PC-9 (cell line): ENCODE measurements around the gene CPED1. TPM values are rescaled to one million over a fixed set of nuclear protein-coding genes. Genes with fewer than 3 reads are reported as not detected.

ENCODE experiments used
- BruUV-seq: library from RNA; stranded (reverse); fragments of 400-500 nt; replicated peaks from 2 replicates; lab custom pipeline; 2021; lab: Mats Ljungman, UMichigan
- CTCF ChIA-PET: fragments of 300-600 bp; sonication (Branson Sonifier 250); formaldehyde crosslinking; loops from one replicate; lab custom pipeline; 2022; ENCODE audit warnings: antibody characterized with exemption; lab: Charles Lee
- POLR2A ChIA-PET: fragments of 300-600 bp; sonication (Branson Sonifier 250); formaldehyde crosslinking; loops from one replicate; lab custom pipeline; 2022; ENCODE audit warnings: antibody characterized with exemption; ENCODE audit not compliant: unreplicated experiment; lab: Charles Lee
- DNase-seq, 2 experiments: peaks; one replicate each; pipeline versions ENCODE4 v3.0.0 to v3.0.0-alpha.2; 2015 to 2022; ENCODE audit warnings: mixed read lengths in 1 of 2
- H2AFZ ChIP-seq: fragments of 200-600 bp; sonication (generic); 2 replicates; pipeline ENCODE4 v1.8.1; 2017; ENCODE audit warnings: antibody characterized with exemption
- H3F3A ChIP-seq: fragments of 200-600 bp; sonication (generic); 2 replicates; pipeline ENCODE4 v1.8.1; 2017; ENCODE audit warnings: antibody characterized with exemption, mild to moderate bottlenecking, low read depth; ENCODE audit not compliant: insufficient read depth
- H3K27ac ChIP-seq: fragments of 200-600 bp; sonication (generic); 2 replicates; pipeline ENCODE4 v1.6.1; 2016; ENCODE audit warnings: mixed run types
- H3K27me3 ChIP-seq: fragments of 200-600 bp; sonication (generic); 2 replicates; pipeline ENCODE4 v1.6.1; 2016; ENCODE audit warnings: low read depth, mixed run types; ENCODE audit not compliant: insufficient read depth
- H3K36me3 ChIP-seq: fragments of 200-600 bp; sonication (generic); 2 replicates; pipeline ENCODE4 v1.6.1; 2016; ENCODE audit warnings: low read depth, mixed run types
- H3K4me1 ChIP-seq: fragments of 200-600 bp; sonication (generic); replicated peaks from 2 replicates; pipeline ENCODE4 v1.6.1; 2016; ENCODE audit warnings: mixed run types; ENCODE audit not compliant: insufficient read depth
- H3K4me2 ChIP-seq: fragments of 200-600 bp; sonication (generic); 2 replicates; pipeline ENCODE4 v1.6.1; 2017; ENCODE audit warnings: mixed run types
- H3K4me3 ChIP-seq: fragments of 200-600 bp; sonication (generic); 2 replicates; pipeline ENCODE4 v1.6.1; 2016; ENCODE audit warnings: mixed run types
- H3K79me2 ChIP-seq: fragments of 200-600 bp; sonication (generic); 2 replicates; pipeline ENCODE4 v1.6.1; 2017; ENCODE audit warnings: low read depth, mixed run types
- H3K9me2 ChIP-seq: fragments of 200-600 bp; sonication (generic); 2 replicates; pipeline ENCODE4 v1.8.1; 2017; ENCODE audit warnings: mild to moderate bottlenecking; ENCODE audit not compliant: insufficient read depth
- H3K9me3 ChIP-seq: fragments of 200-600 bp; sonication (generic); 2 replicates; pipeline ENCODE4 v1.8.1; 2016; ENCODE audit warnings: low read depth; ENCODE audit not compliant: insufficient read depth
- H4K20me1 ChIP-seq: fragments of 200-600 bp; sonication (generic); 2 replicates; pipeline ENCODE4 v1.8.1; 2017; ENCODE audit not compliant: insufficient read depth
- EZH2 ChIP-seq: fragments of 200-600 bp; sonication (generic); IDR thresholded peaks from 2 replicates; pipeline ENCODE4 v1.8.0; 2017; ENCODE audit warnings: antibody characterized with exemption, low read depth
- intact Hi-C: fragments of 100-400 bp; cut with micrococcal nuclease; formaldehyde crosslinking; loops from one replicate; pipeline ENCODE4 v1.10.0; 2022; ENCODE audit not compliant: unreplicated experiment
- total RNA-seq: library from RNA; stranded (reverse); gene quantifications from 2 replicates; pipeline ENCODE4 v1.2.3, GENCODE V29; 2021
- TF ChIP-seq, protein P1 (sequence below): fragments of 200-600 bp; sonication (generic); conservative IDR thresholded peaks from 2 replicates; pipeline ENCODE4 v1.6.1; 2017; ENCODE audit warnings: mixed run types, antibody characterized with exemption, mild to moderate bottlenecking, moderate library complexity

The CPED1 gene
- total RNA-seq, 1 experiment from 2014 or later = 2.4 TPM

DNA sequence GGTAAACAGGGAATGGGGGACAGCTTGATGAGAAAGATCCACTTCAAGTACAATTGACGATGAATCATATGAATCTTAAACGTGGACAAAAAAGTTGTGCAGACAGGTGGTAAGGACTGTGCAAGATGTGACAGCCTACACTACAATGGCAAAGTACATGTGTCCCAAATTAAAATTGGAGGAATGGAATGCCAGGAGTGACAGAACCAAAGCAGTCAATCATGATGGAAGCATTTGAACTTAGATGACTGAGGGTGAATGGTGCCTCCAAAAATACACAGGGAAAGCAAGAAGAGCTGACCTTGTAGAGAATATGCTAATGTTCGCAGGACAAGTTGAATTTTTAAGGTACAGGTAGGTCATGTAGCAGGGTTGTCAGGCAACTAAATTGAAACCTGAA is 189.9 kb downstream of the CPED1 start:
- DNase-seq = no peak
- Histone ChIP-seq H3K4me1 (no peaks in the 10 kb centered on the region), H3K27ac (no peak overlapping the region), H3K79me2 (no peaks in the 10 kb centered on the region), H2AFZ (no peak overlapping the region), H3K36me3 (no peaks in the 10 kb centered on the region), H3K9me3 (no peaks in the 10 kb centered on the region), H3K9me2 (no peaks in the 10 kb centered on the region), H3K4me3 (no peak overlapping the region), H3K27me3 (no peaks in the 10 kb centered on the region), H3K4me2 (no peak overlapping the region), H3F3A (no peaks in the 10 kb centered on the region), H4K20me1 (no peaks in the 10 kb centered on the region)
- ChIA-PET POLR2A (no interaction called here), CTCF (no interaction called here)
- TF ChIP-seq EZH2 = no peak
- TF ChIP-seq, protein P1, sequence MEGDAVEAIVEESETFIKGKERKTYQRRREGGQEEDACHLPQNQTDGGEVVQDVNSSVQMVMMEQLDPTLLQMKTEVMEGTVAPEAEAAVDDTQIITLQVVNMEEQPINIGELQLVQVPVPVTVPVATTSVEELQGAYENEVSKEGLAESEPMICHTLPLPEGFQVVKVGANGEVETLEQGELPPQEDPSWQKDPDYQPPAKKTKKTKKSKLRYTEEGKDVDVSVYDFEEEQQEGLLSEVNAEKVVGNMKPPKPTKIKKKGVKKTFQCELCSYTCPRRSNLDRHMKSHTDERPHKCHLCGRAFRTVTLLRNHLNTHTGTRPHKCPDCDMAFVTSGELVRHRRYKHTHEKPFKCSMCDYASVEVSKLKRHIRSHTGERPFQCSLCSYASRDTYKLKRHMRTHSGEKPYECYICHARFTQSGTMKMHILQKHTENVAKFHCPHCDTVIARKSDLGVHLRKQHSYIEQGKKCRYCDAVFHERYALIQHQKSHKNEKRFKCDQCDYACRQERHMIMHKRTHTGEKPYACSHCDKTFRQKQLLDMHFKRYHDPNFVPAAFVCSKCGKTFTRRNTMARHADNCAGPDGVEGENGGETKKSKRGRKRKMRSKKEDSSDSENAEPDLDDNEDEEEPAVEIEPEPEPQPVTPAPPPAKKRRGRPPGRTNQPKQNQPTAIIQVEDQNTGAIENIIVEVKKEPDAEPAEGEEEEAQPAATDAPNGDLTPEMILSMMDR = no peak
- BruUV-seq = no TSS peak
- intact Hi-C loops = no loop called here

DNA sequence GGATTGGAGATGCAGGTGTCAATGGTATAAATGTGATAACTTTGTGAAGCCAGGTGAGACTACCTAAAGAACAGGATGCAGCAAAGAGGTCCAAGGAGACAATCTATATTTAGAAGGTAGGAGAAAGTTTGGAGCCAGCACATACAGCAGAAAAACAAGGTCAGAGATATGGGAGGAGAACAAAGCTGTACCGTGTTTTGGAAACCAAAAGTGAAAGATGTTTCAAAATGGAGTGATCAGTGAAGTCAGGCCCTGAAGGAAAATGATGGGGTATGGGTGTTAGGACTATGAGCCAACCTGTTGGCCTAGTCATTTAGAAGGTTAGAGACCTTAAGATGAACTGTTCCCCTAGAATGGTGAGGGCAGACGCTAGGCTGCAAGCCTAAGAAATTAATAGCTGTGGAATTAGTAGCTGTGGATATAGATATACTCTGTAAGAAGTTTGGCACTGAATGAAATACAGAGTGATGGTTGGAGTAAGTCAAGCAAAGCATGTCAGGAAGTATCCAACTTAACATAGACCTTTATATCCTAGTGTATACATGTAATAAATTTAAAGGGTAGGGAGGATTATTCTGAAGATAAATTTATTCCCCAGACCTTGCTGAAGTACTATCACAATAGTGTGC is 190.5 kb downstream of the CPED1 start:
- H3K27ac ChIP-seq = no peak overlapping the region
- BruUV-seq = no TSS peak
- POLR2A ChIA-PET = no interaction called here
- no peaks in the 10 kb centered on the region for H3K79me2 ChIP-seq
- no peaks in the 10 kb centered on the region for H3K4me1 ChIP-seq
- CTCF ChIA-PET = interaction anchor here (0.5 kb wide), 1 partner anchor 815 kb away, joined by 13 read pairs; no protein-coding TSS in a partner anchor
- H4K20me1 ChIP-seq = no peaks in the 10 kb centered on the region
- H3F3A ChIP-seq = no peaks in the 10 kb centered on the region
- H2AFZ ChIP-seq = no peak overlapping the region
- no peaks in the 10 kb centered on the region for H3K36me3 ChIP-seq
- TF ChIP-seq, protein P1 = no peak
- no peak for TF ChIP-seq EZH2
- H3K4me2 ChIP-seq = no peak overlapping the region
- DNase-seq = no peak
- H3K9me3 ChIP-seq = no peaks in the 10 kb centered on the region
- no peak overlapping the region for H3K4me3 ChIP-seq
- intact Hi-C loops = no loop called here
- no peaks in the 10 kb centered on the region for H3K9me2 ChIP-seq
- no peaks in the 10 kb centered on the region for H3K27me3 ChIP-seq

DNA sequence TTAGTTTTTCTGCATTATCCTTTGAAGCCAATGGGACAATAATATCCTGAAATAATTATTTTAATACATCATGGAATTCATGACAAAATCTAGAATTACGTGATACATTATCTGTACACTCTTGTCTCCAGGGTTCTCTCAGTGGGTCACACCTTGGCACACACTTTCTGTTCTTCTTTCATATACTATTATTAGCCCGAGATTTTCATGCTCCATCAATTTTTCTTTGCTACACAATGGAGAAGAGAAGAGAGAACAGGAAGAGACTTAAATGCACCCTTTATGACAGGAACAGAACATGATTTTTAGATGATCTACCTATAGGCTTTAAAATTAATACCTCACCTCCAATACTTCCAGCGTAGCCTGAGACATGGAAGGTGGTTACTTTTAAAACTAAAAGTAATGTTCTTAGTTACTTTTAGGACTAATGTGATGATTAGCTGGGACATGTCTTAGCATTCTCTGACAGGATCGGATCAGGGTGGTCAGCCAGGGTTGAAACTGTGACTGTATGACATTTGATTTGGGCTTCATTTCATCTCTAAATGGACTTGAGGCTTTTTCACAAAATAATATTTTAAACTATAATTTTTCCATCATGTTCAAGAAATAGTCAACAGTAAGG is 192.0 kb downstream of the CPED1 start:
- H3K4me3 ChIP-seq = no peak overlapping the region

More for the DNA sequence above, 192.0 kb downstream of the CPED1 start:
- POLR2A ChIA-PET = no interaction called here
- Histone ChIP-seq H3K27ac (no peak overlapping the region), H3F3A (no peaks in the 10 kb centered on the region), H3K4me2 (no peak overlapping the region), H2AFZ (no peak overlapping the region), H3K9me3 (no peaks in the 10 kb centered on the region), H3K9me2 (no peaks in the 10 kb centered on the region), H4K20me1 (no peaks in the 10 kb centered on the region), H3K79me2 (no peaks in the 10 kb centered on the region), H3K36me3 (no peaks in the 10 kb centered on the region), H3K4me1 (no peaks in the 10 kb centered on the region), H3K27me3 (no peaks in the 10 kb centered on the region)
- CTCF ChIA-PET = no interaction called here
- TF ChIP-seq EZH2 = no peak
- TF ChIP-seq, protein P1 = no peak
- DNase-seq = no peak
- intact Hi-C loops = no loop called here
- no TSS peak for BruUV-seq
